Choroid plexus epithelial cell (primary cell): ENCODE results near the gene THSD7A.

Experiments used
- DNase-seq: peaks from one replicate; pipeline ENCODE4 v3.0.0-alpha.2; 2010; ENCODE audit warnings: low read depth
- H3K4me3 ChIP-seq: 2 replicates; pipeline ENCODE4 v1.5.1; 2011; ENCODE audit warnings: low read depth, mild to moderate bottlenecking, control low read depth, low read length, moderate library complexity
- TF ChIP-seq, protein P1 (sequence below): conservative IDR thresholded peaks from 2 replicates; pipeline ENCODE4 v1.5.1; 2011; ENCODE audit warnings: low read depth, mild to moderate bottlenecking, control low read depth, inconsistent platforms, low read length, moderate library complexity

Gene THSD7A

DNA sequence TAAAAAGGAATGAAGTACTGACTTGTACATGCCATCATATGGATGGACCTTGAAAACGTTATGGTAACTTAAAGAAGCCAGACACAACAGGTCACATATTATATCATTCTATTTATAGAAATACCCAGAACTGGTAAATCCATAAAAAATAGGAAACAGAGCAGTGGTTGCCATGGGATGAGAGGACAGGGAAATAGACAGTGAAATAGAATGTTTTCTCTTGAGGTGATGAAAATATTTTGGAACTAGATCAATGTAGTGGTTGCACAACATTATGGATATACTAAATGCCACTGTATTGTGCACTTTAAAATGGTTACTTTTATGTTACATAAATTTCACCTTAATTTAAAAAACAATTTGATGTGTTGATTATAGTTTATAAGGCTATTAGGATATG, 318.5 kb downstream of the THSD7A start:
- TF ChIP-seq, protein P1, sequence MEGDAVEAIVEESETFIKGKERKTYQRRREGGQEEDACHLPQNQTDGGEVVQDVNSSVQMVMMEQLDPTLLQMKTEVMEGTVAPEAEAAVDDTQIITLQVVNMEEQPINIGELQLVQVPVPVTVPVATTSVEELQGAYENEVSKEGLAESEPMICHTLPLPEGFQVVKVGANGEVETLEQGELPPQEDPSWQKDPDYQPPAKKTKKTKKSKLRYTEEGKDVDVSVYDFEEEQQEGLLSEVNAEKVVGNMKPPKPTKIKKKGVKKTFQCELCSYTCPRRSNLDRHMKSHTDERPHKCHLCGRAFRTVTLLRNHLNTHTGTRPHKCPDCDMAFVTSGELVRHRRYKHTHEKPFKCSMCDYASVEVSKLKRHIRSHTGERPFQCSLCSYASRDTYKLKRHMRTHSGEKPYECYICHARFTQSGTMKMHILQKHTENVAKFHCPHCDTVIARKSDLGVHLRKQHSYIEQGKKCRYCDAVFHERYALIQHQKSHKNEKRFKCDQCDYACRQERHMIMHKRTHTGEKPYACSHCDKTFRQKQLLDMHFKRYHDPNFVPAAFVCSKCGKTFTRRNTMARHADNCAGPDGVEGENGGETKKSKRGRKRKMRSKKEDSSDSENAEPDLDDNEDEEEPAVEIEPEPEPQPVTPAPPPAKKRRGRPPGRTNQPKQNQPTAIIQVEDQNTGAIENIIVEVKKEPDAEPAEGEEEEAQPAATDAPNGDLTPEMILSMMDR = no peak
- peak; percentile 23 for DNase-seq

DNA sequence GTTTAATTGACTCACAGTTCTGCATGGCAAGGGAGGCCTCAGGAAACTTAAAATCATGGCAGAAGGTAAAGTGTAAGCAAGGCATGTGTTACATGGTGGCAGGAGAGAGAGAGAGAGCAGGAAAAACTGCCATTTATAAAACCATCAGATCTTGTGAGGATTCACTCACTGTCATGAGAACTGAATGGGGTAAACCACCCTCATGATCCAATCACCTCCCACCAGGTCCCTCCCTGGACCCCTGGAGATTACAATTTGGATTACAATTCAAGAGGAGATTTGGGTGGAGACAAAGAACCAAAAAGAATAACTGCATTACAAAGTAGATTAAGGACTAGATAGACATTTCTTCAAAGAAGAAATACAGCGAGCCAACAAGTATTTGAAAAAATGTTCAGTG, 324.1 kb downstream of the THSD7A start:
- no peak for DNase-seq
- TF ChIP-seq, protein P1 = no peak

More for the DNA sequence above, 318.5 kb downstream of the THSD7A start:
- no peak overlapping the region for H3K4me3 ChIP-seq

DNA sequence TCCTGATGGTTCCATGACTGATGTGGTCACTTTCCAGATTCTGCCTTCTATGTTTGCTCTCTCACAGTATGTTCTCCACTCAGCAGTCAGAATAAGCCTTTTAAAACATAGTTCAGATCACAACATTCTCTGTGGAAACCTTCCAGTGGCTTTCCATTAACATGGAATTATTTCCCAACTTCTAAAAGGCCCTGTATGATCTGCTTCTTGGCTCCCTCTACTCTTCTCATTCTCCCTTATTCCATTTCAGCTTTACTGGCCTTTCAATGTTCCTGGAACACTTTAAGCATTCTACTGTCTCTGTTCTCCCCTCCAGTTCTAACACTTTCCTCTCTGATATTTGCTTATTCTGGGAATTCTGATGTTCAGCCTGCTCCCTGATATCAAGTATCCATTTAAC, 325.6 kb downstream of the THSD7A start:
- TF ChIP-seq, protein P1 = no peak
- DNase-seq = no peak
- no peak overlapping the region for H3K4me3 ChIP-seq

More for the DNA sequence above, 324.1 kb downstream of the THSD7A start:
- H3K4me3 ChIP-seq = no peak overlapping the region

DNA sequence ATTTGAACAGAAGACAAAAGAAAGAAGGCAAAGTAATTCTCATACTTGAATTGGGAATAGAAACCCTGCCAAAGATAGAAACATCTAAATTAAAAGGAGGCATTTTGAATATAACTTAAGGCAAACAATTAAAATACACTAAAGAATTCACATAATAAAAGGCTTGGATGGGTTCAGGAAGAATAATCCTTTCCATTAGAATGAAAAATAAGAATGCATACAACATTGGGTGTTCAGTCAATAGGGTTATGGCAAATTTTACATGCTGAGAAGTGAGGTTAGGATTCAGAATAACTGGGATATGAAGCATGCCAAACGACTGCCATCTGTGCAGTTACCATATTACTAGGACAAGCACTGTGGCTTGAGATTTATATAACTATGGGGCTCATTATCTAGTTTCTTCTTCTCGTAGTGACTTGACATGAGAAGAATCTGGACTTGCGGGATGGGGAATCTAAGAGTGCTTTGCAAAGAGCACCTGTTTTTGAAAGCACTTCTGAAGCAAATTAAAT, 326.5 kb downstream of the THSD7A start:
- no peak overlapping the region for H3K4me3 ChIP-seq
- TF ChIP-seq, protein P1 = no peak
- DNase-seq = no peak

DNA sequence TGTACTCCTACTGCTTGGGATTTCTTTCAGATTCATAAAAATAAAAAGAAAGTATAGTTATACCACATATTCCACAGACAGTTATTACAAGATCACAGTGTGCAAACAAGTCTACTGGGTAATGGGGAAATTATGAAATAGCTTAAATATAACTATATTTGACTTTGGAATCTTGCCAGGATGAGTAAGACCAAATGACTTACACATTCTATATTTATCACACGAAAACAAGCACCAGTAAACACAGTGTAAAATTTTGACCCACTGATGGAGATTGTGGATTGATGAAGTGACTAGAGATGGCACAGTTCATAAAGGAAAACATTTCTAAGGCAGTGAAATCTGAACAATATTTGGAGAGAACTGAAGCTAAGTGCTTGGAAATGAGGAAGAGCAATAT, 339.7 kb downstream of the THSD7A start:
- TF ChIP-seq, protein P1 = no peak
- DNase-seq = peak; percentile 77
- H3K4me3 ChIP-seq = no peak overlapping the region

DNA sequence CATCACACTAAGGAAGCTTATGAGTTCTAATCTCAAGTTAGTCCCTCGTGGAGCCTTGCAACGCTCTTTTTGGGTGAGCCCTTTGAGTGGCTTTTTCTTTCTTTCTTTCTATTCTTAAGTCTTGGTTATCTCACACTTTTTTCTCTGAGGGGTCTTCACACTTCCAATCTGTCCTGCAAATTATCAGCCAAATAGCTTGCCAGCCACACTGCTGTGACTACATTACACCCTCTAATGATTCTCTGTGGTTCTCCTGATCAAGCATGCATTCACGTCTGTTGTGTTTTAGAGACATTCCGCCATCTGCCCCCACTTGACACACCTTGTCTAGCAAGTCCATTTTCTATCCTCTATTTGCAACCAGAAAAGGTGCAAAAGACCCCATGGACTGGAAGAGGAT, 340.2 kb downstream of the THSD7A start:
- TF ChIP-seq, protein P1 = no peak
- no peak for DNase-seq
- H3K4me3 ChIP-seq = no peak overlapping the region

DNA sequence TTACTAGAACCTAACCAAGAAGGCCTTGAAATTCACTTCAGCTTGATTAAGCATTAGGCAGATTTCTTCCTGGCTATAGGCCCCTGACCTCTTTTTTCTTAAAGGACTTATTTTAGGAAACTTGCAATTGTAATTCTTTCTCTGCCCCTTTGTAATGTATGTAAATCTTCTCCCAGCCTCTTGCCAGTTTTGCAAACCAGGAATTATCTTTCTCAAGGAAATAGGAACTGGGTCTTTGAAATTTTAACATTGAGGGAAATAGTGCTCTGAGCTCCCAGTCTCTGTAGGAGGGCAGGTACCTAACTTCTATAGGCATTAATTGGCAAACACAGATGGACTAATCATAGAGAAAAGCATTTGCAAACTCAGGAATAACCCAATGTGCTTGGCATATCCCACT, 342.7 kb downstream of the THSD7A start:
- no peak overlapping the region for H3K4me3 ChIP-seq
- TF ChIP-seq, protein P1 = no peak
- no peak for DNase-seq
